Heart right ventricle (tissue), 16 donors: ENCODE data around the gene RTL5. TPM values are rescaled to one million over a fixed set of nuclear protein-coding genes. Genes with fewer than 3 reads are reported as not detected.

ENCODE experiments used
- ATAC-seq, 8 donors: fragments of 200-7000 bp; cut with Tn5 transposase; one replicate each; pipeline ENCODE4 v1.9.1; 2020; ENCODE audit warnings: mild to moderate bottlenecking in 8 of 8, moderate library complexity in 8 of 8, moderate number of reproducible peaks in 1 of 8
- DNase-seq, 2 donors: peaks; one replicate each; pipeline ENCODE4 v3.0.0-alpha.2; 2020
- H3K27ac ChIP-seq, 10 donors: fragments of 200-600 bp; sonication (generic) in 2 of 10; one replicate each; pipeline versions ENCODE4 v1.5.0 to v1.8.0; 2020 to 2022; ENCODE audit warnings: mild to moderate bottlenecking in 3 of 10
- H3K27me3 ChIP-seq, 7 donors: fragments of 200-600 bp; one replicate each; pipeline ENCODE4 v1.8.0; 2021 to 2022; ENCODE audit warnings: mild to moderate bottlenecking in 2 of 7
- H3K36me3 ChIP-seq, 9 donors: fragments of 200-600 bp; sonication (generic) in 1 of 9; one replicate each; pipeline versions ENCODE4 v1.5.0 to v1.8.0; 2020 to 2022; ENCODE audit warnings: mild to moderate bottlenecking in 2 of 9
- H3K4me1 ChIP-seq, 9 donors: fragments of 200-600 bp; sonication (generic) in 1 of 9; one replicate each; pipeline versions ENCODE4 v1.5.0 to v1.8.0; 2020 to 2022; ENCODE audit warnings: mild to moderate bottlenecking in 4 of 9
- H3K4me3 ChIP-seq, 10 donors: fragments of 200-600 bp; sonication (generic) in 2 of 10; one replicate each; pipeline versions ENCODE4 v1.5.0 to v1.8.0; 2020 to 2022; ENCODE audit warnings: mild to moderate bottlenecking in 7 of 10, moderate library complexity in 2 of 10
- H3K9me3 ChIP-seq, 11 donors: fragments of 200-600 bp in 10 of 11; sonication (generic) in 2 of 11; one replicate each; pipeline versions ENCODE4 v1.5.0 to v1.8.0; 2013 to 2022; ENCODE audit warnings: mild to moderate bottlenecking in 2 of 11, control low read depth in 1 of 11, moderate library complexity in 1 of 11
- CTCF ChIP-seq, 9 donors: fragments of 200-600 bp; sonication (generic) in 2 of 9; IDR thresholded peaks; one replicate each; pipeline versions ENCODE4 v1.5.0 to v1.8.0; 2021 to 2022; ENCODE audit warnings: antibody characterized with exemption in 9 of 9, mild to moderate bottlenecking in 5 of 9, moderate library complexity in 1 of 9
- WGBS, 2 donors: extraction: QIAGEN DNeasy Blood & Tissue Kit; methylation state at CpG; one replicate each; pipeline ENCODE4 v1.1.7; 2013; ENCODE audit warnings: inconsistent platforms in 1 of 2; 5-methylcytosine and 5-hydroxymethylcytosine counted together
- intact Hi-C, 10 donors: fragments of 100-400 bp; cut with DNase I; formaldehyde crosslinking; loops; one replicate each; pipeline versions ENCODE4 v1.11.1 to v1.14.2; 2022
- polyA plus RNA-seq, 2 donors: library from polyadenylated mRNA; stranded (reverse); fragments of 200-250 nt; gene quantifications; one replicate each; pipeline ENCODE4 v1.2.3, GENCODE V29; 2013
- total RNA-seq, 10 donors: library from RNA; stranded (reverse); fragmentation: NEBNext Ultra II Directional in 3 of 10; extraction: Animal tissue kit (Norgen Biotek cat#: 25700) in 3 of 10; gene quantifications; one replicate each; pipeline versions ENCODE4 v1.2.1 to v1.2.4, GENCODE V29; 2021 to 2023
- donor health status: Arrhythmogenic right ventricular cardiomyopathy.
- donor health status: ischemic (EF 13 %, LVEDD 7.1; RV severe dilation, severe dysfunction).
- donor health status: healthy with polysubstance abuse.
- donor health status: DM: no; HTN: yes; CAD: no.
- donor health status: DM: no; HTN: no; CAD: no.
- donor health status: ischemic (EF 25% LVEDD 6.9; RV normal size, moderate dysfunction).
- donor health status: ischemic (EF 25% LVEDD 5.7; RV mildly dilated, moderate dysfunction).
- donor health status: healthy.
- donor health status: DM: yes; HTN: yes; CAD: no.
- donor health status: Ischemic cardiomyopathy.
- donor health status: ischemic (EF 35%, LVEDD 5.7; RV mildly dilated, moderate dysfunction).
- donor health status: nonischemic (EF 11% LVEDD 7.7; RV severe dilation, severe dysfunction).
- donor health status: DM: yes; HTN: yes; CAD: no.
- donor health status: PGD.
- donor health status: ischemic (EF 29% LVEDD 5.4; RV normal size, mild dysfunction).
- donor health status: nonischemic (EF 23%, LVEDD 6.1; RV moderate dilation, normal function).

RTL5 gene
- total and polyA plus RNA-seq, 12 donors = 1.1 to 5.4 (median 2.6) TPM

GRCh38 chrX:72130156-72130761 is 1.5 kb downstream of the RTL5 start:
- Histone ChIP-seq H3K4me1 (peaks cover 5 to 46% (median 22%) of the 10 kb centered on the region in 9 donors), H3K36me3 (peaks cover 0 to 7% (median 0%) of the 10 kb centered on the region in 9 donors), H3K27me3 (peaks cover 0 to 61% (median 0%) of the 10 kb centered on the region in 7 donors), H3K9me3 (no peaks in the 10 kb centered on the region), H3K27ac (no peak overlapping the region), H3K4me3 (peak overlapping the region in 1 of 10 donors; percentile 56)
- WGBS, 2 donors = 90 to 91% methylated on average over 12 of the region's 12 CpGs
- TF ChIP-seq CTCF (IDR thresholded peaks at IDR 0.05) = no peak
- DNase-seq = no peak
- ATAC-seq = no peak
- intact Hi-C loops = loop anchor here in 2 of 10 donors (1.0 to 5.0 kb wide), 2 partner anchors 52 to 112 kb away; partner anchors contain the start of gene PIN4 (in 1 of the 2)

GRCh38 chrX:72129661-72130060 is 2.1 kb downstream of the RTL5 start:
- peaks cover 0 to 66% (median 0%) of the 10 kb centered on the region in 7 donors for H3K27me3 ChIP-seq
- no peak for ATAC-seq
- no peak for DNase-seq
- H3K36me3 ChIP-seq = peaks cover 0 to 7% (median 0%) of the 10 kb centered on the region in 9 donors
- no peak overlapping the region for H3K27ac ChIP-seq
- WGBS, 2 donors = 96% methylated on average over 16 of the region's 16 CpGs
- no peaks in the 10 kb centered on the region for H3K9me3 ChIP-seq
- no peak for TF ChIP-seq CTCF (IDR thresholded peaks at IDR 0.05)
- peaks cover 5 to 51% (median 25%) of the 10 kb centered on the region in 9 donors for H3K4me1 ChIP-seq
- H3K4me3 ChIP-seq = no peak overlapping the region
- intact Hi-C loops = loop anchor here (1.0 to 10.0 kb wide), 8 partner anchors 53 to 215 kb away; partner anchors contain the start of genes NHSL2 (in 1 of the 10) and PIN4 (in 1 of the 10)

- peak in 5 of 9 donors; percentile 1 to 39 (median 26) for TF ChIP-seq CTCF (IDR thresholded peaks at IDR 0.05)
- DNase-seq = no peak
- no peak overlapping the region for H3K27ac ChIP-seq
- peaks cover 5 to 59% (median 33%) of the 10 kb centered on the region in 9 donors for H3K4me1 ChIP-seq
- H3K36me3 ChIP-seq = no peaks in the 10 kb centered on the region
- no peaks in the 10 kb centered on the region for H3K9me3 ChIP-seq
- intact Hi-C loops = loop anchor here in 9 of 10 donors (5.0 to 10.0 kb wide), 6 partner anchors 54 to 214 kb away; partner anchors contain the start of gene NHSL2 (in 1 of the 9)
- WGBS, 2 donors = 70 to 74% methylated on average over 6 of the region's 6 CpGs
- H3K4me3 ChIP-seq = no peak overlapping the region
- ATAC-seq = no peak
- peaks cover 0 to 66% (median 0%) of the 10 kb centered on the region in 7 donors for H3K27me3 ChIP-seq
Measured at GRCh38 chrX:72128881-72129280, 2.8 kb downstream of the RTL5 start.

GRCh38 chrX:72128183-72128834 is 3.4 kb downstream of the RTL5 start:
- H3K9me3 ChIP-seq = no peaks in the 10 kb centered on the region
- no peak overlapping the region for H3K27ac ChIP-seq
- DNase-seq = no peak
- 67 to 70% methylated on average over 4 of the region's 4 CpGs for WGBS, 2 donors
- no peak for TF ChIP-seq CTCF (IDR thresholded peaks at IDR 0.05)
- intact Hi-C loops = loop anchor here in 9 of 10 donors (5.0 to 10.0 kb wide), 6 partner anchors 54 to 214 kb away; partner anchors contain the start of gene NHSL2 (in 1 of the 9)
- H3K4me1 ChIP-seq = peaks cover 5 to 65% (median 39%) of the 10 kb centered on the region in 9 donors
- ATAC-seq = no peak
- no peak overlapping the region for H3K4me3 ChIP-seq
- H3K36me3 ChIP-seq = no peaks in the 10 kb centered on the region
- H3K27me3 ChIP-seq = peaks cover 0 to 62% (median 0%) of the 10 kb centered on the region in 7 donors
